ENCODE data around the gene ERO1B. TPM values are rescaled to one million over a fixed set of nuclear protein-coding genes. Genes with fewer than 3 reads are reported as not detected.

The ERO1B gene
- total and polyA plus RNA-seq, 2 of the 13 experiments (the other 11 are each of a cell fraction or from before 2014, with no cell fraction given): 1.6 to 2.1 TPM

- ATAC-seq (no peak), DNase-seq (ENCODE audit: low spot score) (no peak), FAIRE-seq (no peak)
- in situ Hi-C loops (cut with HindIII; ENCODE audit: extremely low pct_ligation_motif_present, low pct_unique_long_range_greater_than_20kb) (no loop called here), intact Hi-C loops (cut with micrococcal nuclease; ENCODE audit: unreplicated experiment) (no loop called here)
- H3K4me1 ChIP-seq (ENCODE audit: insufficient read depth, low read length): peaks cover 13% of the 10 kb centered on the region
- no peak for TF ChIP-seq ZSCAN30 (CRISPR knock-in tag; IDR thresholded peaks at IDR 0.05)
- no peak for TF ChIP-seq MTERF4 (CRISPR knock-in tag; IDR thresholded peaks at IDR 0.05)
- TF ChIP-seq ZBTB10 (CRISPR knock-in tag; IDR thresholded peaks at IDR 0.05; ENCODE audit: borderline replicate concordance): no peak
- TF ChIP-seq PHF8 (CRISPR knock-in tag; IDR thresholded peaks at IDR 0.05): no peak
- TF ChIP-seq ZNF552 (CRISPR knock-in tag; IDR thresholded peaks at IDR 0.05; ENCODE audit: borderline replicate concordance): no peak
- no peak for TF ChIP-seq ZNF550 (CRISPR knock-in tag; IDR thresholded peaks at IDR 0.05; ENCODE audit: borderline replicate concordance)
- TF ChIP-seq ASH2L (IDR thresholded peaks at IDR 0.05; ENCODE audit: insufficient read length, low read depth, low read length): no peak
- no peak for TF ChIP-seq ZNF460 (CRISPR knock-in tag; IDR thresholded peaks at IDR 0.05; ENCODE audit: borderline replicate concordance)
- H3K9ac ChIP-seq (ENCODE audit: insufficient read depth, low read depth, low read length): no peak overlapping the region
- H3K4me3 ChIP-seq (replicated peaks in 1 of 3; ENCODE audit: insufficient read depth in 1 of 3, low read depth in 2 of 3, low read length in 3 of 3): no peak overlapping the region
- H4K20me1 ChIP-seq (ENCODE audit: insufficient read depth, low read length): no peaks in the 10 kb centered on the region
- no peaks in the 10 kb centered on the region for H3K36me3 ChIP-seq (replicated peaks in 1 of 2; ENCODE audit: control insufficient read depth in 1 of 2, insufficient read depth in 2 of 2, low read length in 2 of 2)
- H2AFZ ChIP-seq (ENCODE audit: low read length): no peak overlapping the region
- POLR2A ChIA-PET: no interaction called here
- 54% methylated on average over 7 of the region's 7 CpGs for WGBS (ENCODE audit: low lambda C conversion rate)
- H3K27me3 ChIP-seq (ENCODE audit: control insufficient read depth in 1 of 2, insufficient read depth in 2 of 2, low read length in 2 of 2): 0 out of 5 replicates have a peak, but pooled peaks cover 0 to 3% of the 10 kb centered on the region in 2 experiments
- CTCF ChIA-PET (ENCODE audit: low intra/inter-chr PET ratio, low total read pairs): no interaction called here
- H3K4me2 ChIP-seq (ENCODE audit: low read depth, low read length): no peak overlapping the region
- no peaks in the 10 kb centered on the region for H3K79me2 ChIP-seq (ENCODE audit: insufficient read depth, low read length)
- BruUV-seq (replicated peaks): no TSS peak
- no peak overlapping the region for H3K27ac ChIP-seq (ENCODE audit: extremely low read length, insufficient read depth, low read length)
- peaks cover 5% of the 10 kb centered on the region for H3K9me3 ChIP-seq (ENCODE audit: low read length)
Measured at GRCh38 chr1:236167154-236167553, 114.6 kb downstream of the ERO1B start.
